ENCODE results near the gene SEC61B. TPM values are rescaled to one million over a fixed set of nuclear protein-coding genes. Genes with fewer than 3 reads are reported as not detected.

The SEC61B gene
- total and polyA plus RNA-seq, 2 experiments from 2014 or later = 133 to 602 TPM

GRCh38 chr9:99201603-99202002 lies 20.5 kb upstream of the SEC61B start:
- Histone ChIP-seq H3K9me2 (ENCODE audit: insufficient read depth) (no peaks in the 10 kb centered on the region), H3K27ac (ENCODE audit: low read depth) (no peak overlapping the region), H3K79me2 (replicated peaks; ENCODE audit: insufficient read depth) (no peaks in the 10 kb centered on the region), H3F3A (replicated peaks; ENCODE audit: low read depth) (no peaks in the 10 kb centered on the region), H3K4me2 (no peak overlapping the region), H2AFZ (no peak overlapping the region), H3K4me3 (no peak overlapping the region), H4K20me1 (replicated peaks; ENCODE audit: insufficient read depth) (no peaks in the 10 kb centered on the region; the same call in 1 of the 2 replicates), H3K36me3 (ENCODE audit: insufficient read depth) (no peaks in the 10 kb centered on the region), H3K27me3 (ENCODE audit: insufficient read depth) (no peaks in the 10 kb centered on the region), H3K4me1 (ENCODE audit: insufficient read depth) (no peaks in the 10 kb centered on the region)
- no peaks in the 10 kb centered on the region for H3K36me3 Mint-ChIP-seq (ENCODE audit: low read depth)
- no peaks in the 10 kb centered on the region; the same call in 1 of the 3 replicates for H3K9me3 Mint-ChIP-seq
- no peak overlapping the region for H3K4me3 Mint-ChIP-seq
- TF ChIP-seq ZNF462 (CRISPR knock-in tag; IDR thresholded peaks at IDR 0.05) (no peak), EZH2phosphoT487 (IDR thresholded peaks at IDR 0.05; ENCODE audit: unreplicated experiment) (no peak), ZNF114 (CRISPR knock-in tag; IDR thresholded peaks at IDR 0.05) (no peak), JUNB (IDR thresholded peaks at IDR 0.05; ENCODE audit: unreplicated experiment) (no peak), ZNF331 (CRISPR knock-in tag; IDR thresholded peaks at IDR 0.05; ENCODE audit: low read depth) (no peak), EZH2 (IDR thresholded peaks at IDR 0.05; ENCODE audit: low read depth, unreplicated experiment) (no peak), NANOG (IDR thresholded peaks at IDR 0.05; ENCODE audit: borderline replicate concordance) (no peak), POLR2AphosphoS5 (IDR thresholded peaks at IDR 0.05; ENCODE audit: low read depth) (no peak), CREB1 (CRISPR knock-in tag; IDR thresholded peaks at IDR 0.05; ENCODE audit: low read depth) (no peak), REST (IDR thresholded peaks at IDR 0.05; ENCODE audit: unreplicated experiment) (no peak), CTCF (conservative IDR thresholded peaks at IDR 0.05; ENCODE audit: low read depth in 2 of 2) (no peak), STAT1 (IDR thresholded peaks at IDR 0.05; ENCODE audit: unreplicated experiment) (no peak), ETS1 (IDR thresholded peaks at IDR 0.05) (no peak)
- DNase-seq (ENCODE audit: low spot score) (no peak), ATAC-seq (no peak)
- H3K27ac Mint-ChIP-seq = no peak overlapping the region
- H3K4me1 Mint-ChIP-seq = peaks cover 7% of the 10 kb centered on the region; the same call in 2 of the 3 replicates
- no peaks in the 10 kb centered on the region for H3K27me3 Mint-ChIP-seq (ENCODE audit: insufficient read depth, low read depth, poor library complexity)
